ENCODE data around the gene PCK2.

PCK2 gene

GRCh38 chr14:24062216-24062980 lies 31.7 kb upstream of the PCK2 start:
- DNase-seq, result no peak

GRCh38 chr14:24063263-24063836 lies 30.8 kb upstream of the PCK2 start:
- DNase-seq, result no peak

GRCh38 chr14:24064091-24064795 lies 29.9 kb upstream of the PCK2 start:
- no peak for DNase-seq

GRCh38 chr14:24064856-24065255 lies 29.3 kb upstream of the PCK2 start:
- no peak for DNase-seq

GRCh38 chr14:24065408-24065807 lies 28.7 kb upstream of the PCK2 start:
- DNase-seq, result no peak

GRCh38 chr14:24066496-24067132 lies 27.5 kb upstream of the PCK2 start:
- DNase-seq, result no peak

GRCh38 chr14:24067133-24068082 lies 26.7 kb upstream of the PCK2 start:
- no peak for DNase-seq

GRCh38 chr14:24068711-24069410 lies 25.2 kb upstream of the PCK2 start:
- DNase-seq, result no peak

- no peak for DNase-seq
Measured at GRCh38 chr14:24069411-24069735, 24.7 kb upstream of the PCK2 start.

GRCh38 chr14:24070285-24071143 lies 23.6 kb upstream of the PCK2 start:
- no peak for DNase-seq

- no peak for DNase-seq
Measured at GRCh38 chr14:24071144-24071697, 22.9 kb upstream of the PCK2 start, which contains the start of gene CPNE6. CPNE6 (plus strand) TSS chr14:24071562; CDS start chr14:24072937, 1,375 bp downstream.

- no peak for DNase-seq
Measured at GRCh38 chr14:24071836-24072430, 22.2 kb upstream of the PCK2 start.

- DNase-seq, result no peak
Measured at GRCh38 chr14:24072436-24072835, 21.7 kb upstream of the PCK2 start.

- DNase-seq, result no peak
Measured at GRCh38 chr14:24072881-24073877, 20.9 kb upstream of the PCK2 start.

GRCh38 chr14:24074625-24075484 lies 19.3 kb upstream of the PCK2 start:
- no peak for DNase-seq

- DNase-seq, result no peak
Measured at GRCh38 chr14:24075485-24076301, 18.4 kb upstream of the PCK2 start.

- no peak for DNase-seq
Measured at GRCh38 chr14:24076302-24076601, 17.9 kb upstream of the PCK2 start.
